Measurements from ENCODE around the gene CDC42BPG. TPM values are rescaled to one million over a fixed set of nuclear protein-coding genes. Genes with fewer than 3 reads are reported as not detected.

Gene CDC42BPG
- total and polyA plus RNA-seq, 2 of the 8 experiments (the other 6 are each of a cell fraction or from before 2014, with no cell fraction given), result 3.7 to 10.6 TPM

DNA sequence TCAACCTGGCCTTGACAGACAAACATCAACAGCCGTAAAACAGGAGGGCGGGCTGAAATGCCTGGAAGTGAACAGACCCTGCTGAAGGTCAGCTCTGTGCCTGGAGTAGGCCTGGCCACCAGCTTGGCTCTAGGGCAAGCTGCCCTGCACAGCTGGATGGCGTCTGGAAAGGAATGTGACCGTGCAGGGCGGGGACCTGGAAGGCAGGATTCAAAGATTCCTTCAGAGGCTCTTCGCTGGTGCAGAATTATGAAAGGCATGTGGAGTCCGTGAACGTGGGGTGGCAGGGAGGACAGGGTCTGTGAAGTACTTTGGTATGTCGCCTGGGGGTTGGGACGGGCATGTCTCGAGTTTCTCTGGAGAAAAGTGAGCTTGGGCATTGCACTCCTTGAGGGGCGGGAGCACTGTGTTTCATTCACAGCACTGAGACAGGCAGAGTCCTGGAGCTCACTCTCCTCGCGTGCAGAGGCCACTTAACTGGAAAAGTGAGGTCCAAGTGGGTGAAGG, 32.4 kb upstream of the CDC42BPG start:
- WGBS, 2 experiments (ENCODE audit: extremely low coverage in 1 of 2, insufficient coverage in 1 of 2, insufficient read length in 1 of 2, insufficient replicate concordance in 2 of 2, low coverage in 1 of 2, low lambda C conversion rate in 2 of 2, missing lambda C conversion rate in 1 of 2), result 80% methylated on average over 14 of the region's 14 CpGs; no CpG with 5 or more reads in 1 of the 2 experiments
- Histone ChIP-seq H3K23ac (ENCODE audit: insufficient read length) (no peak overlapping the region), H3K18ac (ENCODE audit: extremely low read depth, low read length) (no peak overlapping the region), H4K20me1 (replicated peaks in 1 of 2; ENCODE audit: control insufficient read depth in 1 of 2, insufficient read depth in 2 of 2, low read length in 2 of 2) (no peaks in the 10 kb centered on the region), H3K56ac (replicated peaks; ENCODE audit: insufficient read length, low read depth, low read length) (no peak overlapping the region), H3K9me3 (ENCODE audit: insufficient read depth in 2 of 2, low read depth in 1 of 2, low read length in 1 of 2) (no peaks in the 10 kb centered on the region), H3K14ac (ENCODE audit: insufficient read length) (no peak overlapping the region), H3K4me1 (replicated peaks in 1 of 4; ENCODE audit: control insufficient read depth in 3 of 4, insufficient read depth in 4 of 4, low read length in 3 of 4) (peaks cover 0 to 22% (median 11%) of the 10 kb centered on the region in 4 experiments; a peak in 6 of 7 replicates), H2BK15ac (ENCODE audit: low read length) (no peak overlapping the region), H4K8ac (ENCODE audit: extremely low read depth, insufficient read depth, low read length) (no peak overlapping the region; the same call in 1 of the 2 replicates), H3K27ac (ENCODE audit: low read depth, low read length) (no peak overlapping the region), H2BK5ac (ENCODE audit: low read depth, low read length) (no peak overlapping the region), H2BK120ac (replicated peaks; ENCODE audit: low read depth, low read length) (no peak overlapping the region), H4K91ac (replicated peaks; ENCODE audit: insufficient read length, low read length) (no peak overlapping the region), H2AFZ (ENCODE audit: low read length) (no peak overlapping the region), H3K79me1 (ENCODE audit: low read depth, low read length) (no peaks in the 10 kb centered on the region), H2BK20ac (ENCODE audit: low read length) (no peak overlapping the region), H4K5ac (ENCODE audit: insufficient read length, low read depth, low read length) (no peak overlapping the region), H3K4me3 (ENCODE audit: extremely low read depth in 1 of 4, insufficient read depth in 2 of 4, low read depth in 3 of 4, low read length in 4 of 4) (peak overlapping the region in 3 of 4 experiments; percentile 94 to 97 (median 95); a peak in 6 of 8 replicates), H2BK12ac (ENCODE audit: low read depth, low read length) (no peak overlapping the region), H3K27me3 (replicated peaks in 1 of 4; ENCODE audit: control insufficient read depth in 3 of 4, extremely low read depth in 1 of 4, insufficient read depth in 3 of 4, low read length in 3 of 4) (peaks cover 0 to 6% (median 2%) of the 10 kb centered on the region in 4 experiments; a peak in 3 of 7 replicates), H3K4ac (replicated peaks; ENCODE audit: insufficient read length, low read depth, low read length) (no peak overlapping the region), H3K9ac (replicated peaks in 1 of 4; ENCODE audit: extremely low read depth in 1 of 4, low read depth in 3 of 4, low read length in 3 of 4) (peak overlapping the region in 1 of 4 experiments; percentile 28; a peak in 1 of 7 replicates), H3K23me2 (ENCODE audit: low read depth, low read length) (peaks cover 16% of the 10 kb centered on the region), H3K4me2 (ENCODE audit: insufficient read depth in 1 of 2, low read depth in 2 of 2, low read length in 2 of 2) (peak overlapping the region; percentile 75 to 99), H3K36me3 (ENCODE audit: control insufficient read depth in 2 of 4, insufficient read depth in 4 of 4, low read length in 3 of 4) (no peaks in the 10 kb centered on the region; a peak in 1 of 8 replicates), H2AK5ac (ENCODE audit: low read depth, low read length) (no peak overlapping the region), H3K79me2 (ENCODE audit: control insufficient read depth in 1 of 2, insufficient read depth in 2 of 2, low read length in 2 of 2) (no peaks in the 10 kb centered on the region)
- ChIA-PET CTCF (ENCODE audit: partially characterized antibody) (interaction anchor here (0.7 to 32.2 kb wide), 7 partner anchors 15 to 188 kb away, joined by 3 to 1058 read pairs (median 4); partner anchors contain the start of genes BATF2 and CDC42BPG), POLR2A (ENCODE audit: partially characterized antibody) (interaction anchor here (1.1 to 24.6 kb wide), 8 partner anchors 11 to 258 kb away, joined by 3 to 408 read pairs (median 8); partner anchors contain the start of gene PPP2R5B)
- DNase-seq (ENCODE audit: low read depth in 1 of 2, low spot score in 2 of 2) (no peak), FAIRE-seq (no peak)
- TF ChIP-seq RXRA (IDR thresholded peaks at IDR 0.05; ENCODE audit: insufficient read depth, low read depth, low read length), result no peak
- no peak for TF ChIP-seq POU5F1 (IDR thresholded peaks at IDR 0.05; ENCODE audit: low read depth, low read length)
- no peak for TF ChIP-seq JUND (IDR thresholded peaks at IDR 0.05; ENCODE audit: low read length)
- TF ChIP-seq SIRT6 (IDR thresholded peaks at IDR 0.05; ENCODE audit: low read length), result no peak
- no peak for TF ChIP-seq USF2 (IDR thresholded peaks at IDR 0.05; ENCODE audit: low read length)
- TF ChIP-seq SP2 (IDR thresholded peaks at IDR 0.05; ENCODE audit: low read length), result no peak
- TF ChIP-seq KDM1A (IDR thresholded peaks at IDR 0.05; ENCODE audit: borderline replicate concordance, low read length), result no peak
- no peak for TF ChIP-seq KDM5A (IDR thresholded peaks at IDR 0.05; ENCODE audit: low read length)
- TF ChIP-seq FOSL1 (IDR thresholded peaks at IDR 0.05; ENCODE audit: insufficient read depth, low read depth, low read length), result no peak
- TF ChIP-seq ZNF274 (IDR thresholded peaks at IDR 0.05; ENCODE audit: borderline replicate concordance, extremely low read depth, low read length), result no peak
- no peak for TF ChIP-seq GABPA (IDR thresholded peaks at IDR 0.05; ENCODE audit: borderline replicate concordance, insufficient read depth, low read length)
- TF ChIP-seq TBP (IDR thresholded peaks at IDR 0.05; ENCODE audit: low read depth, low read length), result no peak
- no peak for TF ChIP-seq ASH2L (IDR thresholded peaks at IDR 0.05; ENCODE audit: low read length)
